Activated CD8-positive, alpha-beta memory T cell treated with anti-CD3 and anti-CD28 coated beads, Interleukin-2, amount 50 U/mL, for 48 hours (primary cell): ENCODE results near the gene SERPINB12.

Source experiments
- DNase-seq: peaks from one replicate; pipeline ENCODE4 v3.0.0-alpha.2; 2020

SERPINB12 gene

GRCh38 chr18:63552581-63552980, 10.4 kb downstream of the SERPINB12 start:
- DNase-seq: no peak

GRCh38 chr18:63553081-63553480, 10.9 kb downstream of the SERPINB12 start:
- DNase-seq: no peak

GRCh38 chr18:63559567-63560491, 17.7 kb downstream of the SERPINB12 start:
- DNase-seq: no peak

GRCh38 chr18:63562284-63562683, 20.1 kb downstream of the SERPINB12 start:
- no peak for DNase-seq

- DNase-seq: no peak
Measured at GRCh38 chr18:63564021-63564420, 21.9 kb downstream of the SERPINB12 start.

- DNase-seq: no peak
Measured at GRCh38 chr18:63564561-63564960, 22.4 kb downstream of the SERPINB12 start.

GRCh38 chr18:63567276-63567675, 25.1 kb downstream of the SERPINB12 start:
- DNase-seq: no peak

- no peak for DNase-seq
Measured at GRCh38 chr18:63567825-63568224, 25.7 kb downstream of the SERPINB12 start.

GRCh38 chr18:63570721-63571120, 28.6 kb downstream of the SERPINB12 start:
- DNase-seq: no peak

GRCh38 chr18:63575681-63576080, 33.5 kb downstream of the SERPINB12 start:
- DNase-seq: no peak

GRCh38 chr18:63578357-63578958, 36.3 kb downstream of the SERPINB12 start:
- no peak for DNase-seq

- no peak for DNase-seq
Measured at GRCh38 chr18:63579616-63580015, 37.4 kb downstream of the SERPINB12 start.

- no peak for DNase-seq
Measured at GRCh38 chr18:63585988-63586387, 43.8 kb downstream of the SERPINB12 start.

- DNase-seq: no peak
Measured at GRCh38 chr18:63586431-63586830, 44.3 kb downstream of the SERPINB12 start.

GRCh38 chr18:63586966-63587365, 44.8 kb downstream of the SERPINB12 start, which contains the start of gene SERPINB13:
TSS of gene SERPINB13 (plus strand) at chr18:63587343. CDS start at chr18:63588668, 1,325 bp downstream.
- DNase-seq: no peak

- no peak for DNase-seq
Measured at GRCh38 chr18:63588909-63589308, 46.7 kb downstream of the SERPINB12 start.

GRCh38 chr18:63590373-63590772, 48.2 kb downstream of the SERPINB12 start:
- no peak for DNase-seq

GRCh38 chr18:63590966-63591695, 49.0 kb downstream of the SERPINB12 start:
- DNase-seq: no peak

- DNase-seq: no peak
Measured at GRCh38 chr18:63591725-63592124, 49.6 kb downstream of the SERPINB12 start.

GRCh38 chr18:63592471-63592870, 50.3 kb downstream of the SERPINB12 start:
- no peak for DNase-seq

- no peak for DNase-seq
Measured at GRCh38 chr18:63596964-63597363, 54.8 kb downstream of the SERPINB12 start.

- no peak for DNase-seq
Measured at GRCh38 chr18:63603355-63603754, 61.2 kb downstream of the SERPINB12 start.

- no peak for DNase-seq
Measured at GRCh38 chr18:63603772-63604171, 61.6 kb downstream of the SERPINB12 start.
